Testis (tissue), 3 donors: ENCODE results near the gene KIAA1671. TPM values are rescaled to one million over a fixed set of nuclear protein-coding genes. Genes with fewer than 3 reads are reported as not detected.

ENCODE experiments used
- DNase-seq: peaks from one replicate; pipeline ENCODE4 v3.0.0-alpha.2; 2019
- H3K27ac ChIP-seq, 2 donors: fragments of 200-600 bp; sonication (generic); one replicate each; pipeline ENCODE4 v1.5.1; 2019
- H3K27me3 ChIP-seq: fragments of 200-600 bp; sonication (generic); one replicate; pipeline ENCODE4 v1.5.1; 2019
- H3K36me3 ChIP-seq: fragments of 200-600 bp; sonication (generic); one replicate; pipeline ENCODE4 v1.5.1; 2017; ENCODE audit warnings: low read depth; ENCODE audit errors: missing control alignments
- H3K4me1 ChIP-seq: fragments of 200-600 bp; sonication (generic); one replicate; pipeline ENCODE4 v1.5.1; 2019
- H3K4me3 ChIP-seq, 2 donors: fragments of 200-600 bp; sonication (generic); one replicate each; pipeline ENCODE4 v1.5.1; 2017 to 2019
- H3K9me3 ChIP-seq: fragments of 200-600 bp; sonication (generic); one replicate; pipeline ENCODE4 v1.5.1; 2017
- POLR2A ChIP-seq: fragments of 450-650 bp; IDR thresholded peaks from one replicate; pipeline ENCODE4 v1.6.1; 2017; ENCODE audit warnings: antibody characterized with exemption, mild to moderate bottlenecking, moderate library complexity
- WGBS, 2 donors: methylation state at CpG; one replicate each; pipeline ENCODE4 v1.1.5; 2018; 5-methylcytosine and 5-hydroxymethylcytosine counted together
- intact Hi-C: fragments of 100-400 bp; cut with DNase I; formaldehyde crosslinking; loops from one replicate; pipeline ENCODE4 v1.15.1; 2023; ENCODE audit warnings: low total_unique reads
- polyA plus RNA-seq: library from polyadenylated mRNA; stranded (reverse); fragments of 350-450 nt; fragmentation: Illumina TruSeq; extraction: RNeasy Lipid Tissue Mini Kit (QIAGEN cat#74804); gene quantifications from one replicate; pipeline ENCODE4 v1.2.3, GENCODE V29; 2014; ENCODE audit warnings: low read depth, low replicate concordance; ENCODE audit not compliant: insufficient read depth
- total RNA-seq, 2 donors: library from RNA; depleted of rRNA; stranded (reverse); fragments of >200 nt; gene quantifications; one replicate each; pipeline ENCODE4 v1.2.3, GENCODE V29; 2016
- TF ChIP-seq, protein P1 (sequence below), 3 experiments: fragments of 450-650 bp in 2 of 3; fragments of 200-600 bp in 1 of 3; sonication (generic) in 1 of 3; IDR thresholded peaks; one replicate each; pipeline ENCODE4 v1.5.1; 2016 to 2019; ENCODE audit warnings: antibody characterized with exemption in 3 of 3, mild to moderate bottlenecking in 2 of 3, moderate library complexity in 1 of 3

The KIAA1671 gene
- total and polyA plus RNA-seq, 3 donors from 2014 or later = 16.8 to 28.6 (median 24.4) TPM

DNA sequence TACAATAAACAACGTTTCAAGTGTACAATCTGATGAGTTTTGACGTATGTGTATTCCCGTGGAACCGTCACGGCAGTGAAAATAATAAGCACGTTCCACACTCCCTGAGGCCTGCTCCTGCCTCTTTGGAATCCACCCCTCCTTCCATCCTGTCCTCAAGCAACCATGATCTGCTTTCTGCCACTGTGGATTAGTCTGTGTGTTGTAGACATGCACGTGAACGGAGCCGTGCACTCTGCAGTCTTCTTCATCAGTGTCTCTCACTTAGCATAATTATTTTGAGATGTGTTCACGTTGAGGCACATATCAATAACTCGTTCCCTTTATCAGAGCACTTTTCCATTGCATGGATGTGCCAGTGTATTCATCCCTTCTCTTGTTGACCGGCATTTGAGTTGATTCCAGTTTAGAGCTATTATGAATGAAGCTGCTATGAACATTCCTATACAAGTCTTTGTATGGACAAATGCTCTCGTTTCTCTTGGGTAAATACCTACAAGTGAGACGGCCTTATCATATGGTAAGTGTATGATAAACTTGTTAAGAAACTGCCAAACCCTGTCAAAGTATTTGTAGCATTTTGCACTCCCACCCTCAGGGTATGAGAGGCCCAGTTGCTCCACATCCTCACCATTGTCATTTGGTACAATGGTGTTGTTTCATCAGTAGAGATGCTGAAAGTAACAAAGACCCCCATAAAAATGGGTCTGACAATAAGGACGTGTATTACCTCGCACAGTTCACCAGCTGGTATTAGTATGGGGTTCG, 144.3 kb downstream of the KIAA1671 start:
- Histone ChIP-seq H3K9me3 (no peaks in the 10 kb centered on the region), H3K27ac (no peak overlapping the region), H3K4me3 (no peak overlapping the region), H3K4me1 (peaks cover 11% of the 10 kb centered on the region), H3K27me3 (no peaks in the 10 kb centered on the region), H3K36me3 (no peaks in the 10 kb centered on the region)
- TF ChIP-seq POLR2A = no peak
- TF ChIP-seq, protein P1, sequence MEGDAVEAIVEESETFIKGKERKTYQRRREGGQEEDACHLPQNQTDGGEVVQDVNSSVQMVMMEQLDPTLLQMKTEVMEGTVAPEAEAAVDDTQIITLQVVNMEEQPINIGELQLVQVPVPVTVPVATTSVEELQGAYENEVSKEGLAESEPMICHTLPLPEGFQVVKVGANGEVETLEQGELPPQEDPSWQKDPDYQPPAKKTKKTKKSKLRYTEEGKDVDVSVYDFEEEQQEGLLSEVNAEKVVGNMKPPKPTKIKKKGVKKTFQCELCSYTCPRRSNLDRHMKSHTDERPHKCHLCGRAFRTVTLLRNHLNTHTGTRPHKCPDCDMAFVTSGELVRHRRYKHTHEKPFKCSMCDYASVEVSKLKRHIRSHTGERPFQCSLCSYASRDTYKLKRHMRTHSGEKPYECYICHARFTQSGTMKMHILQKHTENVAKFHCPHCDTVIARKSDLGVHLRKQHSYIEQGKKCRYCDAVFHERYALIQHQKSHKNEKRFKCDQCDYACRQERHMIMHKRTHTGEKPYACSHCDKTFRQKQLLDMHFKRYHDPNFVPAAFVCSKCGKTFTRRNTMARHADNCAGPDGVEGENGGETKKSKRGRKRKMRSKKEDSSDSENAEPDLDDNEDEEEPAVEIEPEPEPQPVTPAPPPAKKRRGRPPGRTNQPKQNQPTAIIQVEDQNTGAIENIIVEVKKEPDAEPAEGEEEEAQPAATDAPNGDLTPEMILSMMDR (IDR thresholded peaks at IDR 0.05) = no peak
- no peak for DNase-seq
- intact Hi-C loops = no loop called here
- WGBS, 2 donors = 80 to 85% methylated on average over 17 of the region's 17 CpGs

- H3K27ac ChIP-seq = no peak overlapping the region
- intact Hi-C loops = no loop called here
- no peaks in the 10 kb centered on the region for H3K4me1 ChIP-seq
- H3K36me3 ChIP-seq = no peaks in the 10 kb centered on the region
- WGBS, 2 donors = 88 to 90% methylated on average over 8 to 9 of the region's 9 CpGs
- H3K4me3 ChIP-seq = no peak overlapping the region
- H3K27me3 ChIP-seq = no peaks in the 10 kb centered on the region
- TF ChIP-seq POLR2A = no peak
- TF ChIP-seq, protein P1 (IDR thresholded peaks at IDR 0.05) = no peak
- no peaks in the 10 kb centered on the region for H3K9me3 ChIP-seq
- no peak for DNase-seq
Observed at GRCh38 chr22:25098445-25099081, 146.0 kb downstream of the KIAA1671 start.

- Histone ChIP-seq H3K4me1 (no peaks in the 10 kb centered on the region), H3K27ac (no peak overlapping the region), H3K36me3 (no peaks in the 10 kb centered on the region), H3K4me3 (no peak overlapping the region), H3K27me3 (no peaks in the 10 kb centered on the region), H3K9me3 (no peaks in the 10 kb centered on the region)
- intact Hi-C loops = no loop called here
- TF ChIP-seq, protein P1 (IDR thresholded peaks at IDR 0.05) = no peak
- no peak for TF ChIP-seq POLR2A
- DNase-seq = no peak
- WGBS, 2 donors = 93 to 95% methylated on average over 4 of the region's 4 CpGs
Observed at GRCh38 chr22:25099202-25099601, 146.7 kb downstream of the KIAA1671 start.

GRCh38 chr22:25100402-25100801, 147.9 kb downstream of the KIAA1671 start:
- no peaks in the 10 kb centered on the region for H3K36me3 ChIP-seq
- no peak overlapping the region for H3K27ac ChIP-seq
- H3K9me3 ChIP-seq = no peaks in the 10 kb centered on the region
- no peaks in the 10 kb centered on the region for H3K27me3 ChIP-seq
- DNase-seq = no peak
- intact Hi-C loops = no loop called here
- no peak overlapping the region for H3K4me3 ChIP-seq
- no peaks in the 10 kb centered on the region for H3K4me1 ChIP-seq
- WGBS, 2 donors = 88 to 99% methylated on average over 3 to 4 of the region's 4 CpGs
- no peak for TF ChIP-seq POLR2A
- TF ChIP-seq, protein P1 (IDR thresholded peaks at IDR 0.05) = no peak
